GM18868 (cell line): ENCODE results near the gene LRRC15.
A peak's percentile ranks its signal among the peaks of the same experiment; 100 is the strongest.

Source experiments
- ATAC-seq: cut with Tn5 transposase; IDR thresholded peaks from one replicate; pipeline ENCODE4 v1.9.1; 2021; ENCODE audit warnings: mild to moderate bottlenecking, moderate library complexity; ENCODE audit not compliant: unreplicated experiment

LRRC15 gene

DNA sequence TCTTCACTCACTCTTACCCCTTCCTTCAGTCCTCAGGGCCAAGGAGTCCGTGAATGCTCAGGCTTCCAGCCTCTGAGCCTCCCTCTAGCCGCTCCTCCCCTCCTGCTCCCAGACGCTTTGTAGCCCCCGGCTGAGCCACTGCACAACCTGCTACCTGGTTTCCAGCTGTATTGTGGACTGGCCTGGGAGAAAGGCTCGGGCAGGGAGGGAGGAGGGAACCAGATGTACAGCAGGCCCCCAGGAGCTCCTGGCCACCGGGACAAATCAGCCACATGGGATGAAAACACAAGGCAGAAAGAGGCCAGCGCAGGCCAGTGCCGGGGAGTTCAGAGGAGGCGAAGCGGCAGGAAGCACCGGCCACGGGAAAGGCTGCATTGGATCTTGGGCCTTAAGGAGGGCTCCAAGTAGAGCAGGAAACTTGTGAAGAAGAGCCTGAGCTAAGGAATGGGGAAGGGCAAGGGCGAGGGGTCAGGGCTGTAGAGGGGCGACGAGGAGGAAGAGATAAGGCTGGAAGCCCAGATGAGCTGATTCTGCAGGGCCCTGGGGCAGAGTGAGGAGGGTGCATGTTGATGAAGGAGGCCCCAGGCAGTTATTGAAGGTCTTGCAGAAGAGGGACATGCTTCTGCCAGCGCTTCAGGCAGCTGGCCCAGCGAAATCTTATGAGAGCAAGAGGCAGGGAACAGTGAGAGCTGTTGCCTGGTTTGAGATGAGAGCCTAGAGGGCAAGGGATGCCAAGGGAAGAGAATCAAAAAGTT, 32.8 kb downstream of the LRRC15 start:
- no peak for ATAC-seq

- ATAC-seq = no peak
Measured at GRCh38 chr3:194333981-194334320, 35.6 kb downstream of the LRRC15 start.

DNA sequence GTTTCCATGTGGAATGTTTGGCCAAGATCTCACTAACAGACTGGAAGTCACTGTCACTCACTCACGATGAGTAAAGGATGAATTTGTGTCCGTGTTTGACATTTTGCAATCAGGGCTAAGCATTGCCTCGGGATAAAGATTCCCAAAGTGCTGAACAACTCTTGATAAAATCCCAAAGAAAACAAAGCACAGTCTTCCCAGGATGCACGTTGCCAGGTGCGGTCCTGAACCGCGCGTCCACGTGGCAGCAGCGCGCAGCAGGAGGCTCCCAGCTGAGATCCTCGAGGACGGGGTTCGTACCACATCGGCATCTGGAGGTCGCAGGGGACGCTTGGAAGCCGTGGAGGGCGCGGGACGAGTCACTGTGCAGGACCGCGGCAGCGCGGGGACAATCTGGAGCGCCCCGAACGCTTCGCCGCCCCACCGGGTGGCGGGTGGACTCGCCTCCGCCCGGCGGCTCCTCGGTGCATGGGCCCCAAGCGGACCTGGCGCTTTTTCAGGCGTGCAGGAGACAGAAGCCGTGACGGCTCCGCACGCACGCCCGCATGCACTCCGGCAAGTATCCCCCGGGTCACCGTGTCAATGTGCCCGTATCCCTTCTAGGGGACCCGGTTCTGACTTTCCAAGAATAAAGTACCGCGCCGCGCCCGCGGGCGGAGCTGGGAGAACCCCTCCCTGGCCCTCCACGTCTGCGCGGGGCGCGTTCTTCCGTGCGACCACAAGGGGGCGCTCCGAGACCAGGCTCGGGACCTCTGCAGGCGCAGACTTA, 36.1 kb downstream of the LRRC15 start:
- peak; percentile 94 for ATAC-seq

DNA sequence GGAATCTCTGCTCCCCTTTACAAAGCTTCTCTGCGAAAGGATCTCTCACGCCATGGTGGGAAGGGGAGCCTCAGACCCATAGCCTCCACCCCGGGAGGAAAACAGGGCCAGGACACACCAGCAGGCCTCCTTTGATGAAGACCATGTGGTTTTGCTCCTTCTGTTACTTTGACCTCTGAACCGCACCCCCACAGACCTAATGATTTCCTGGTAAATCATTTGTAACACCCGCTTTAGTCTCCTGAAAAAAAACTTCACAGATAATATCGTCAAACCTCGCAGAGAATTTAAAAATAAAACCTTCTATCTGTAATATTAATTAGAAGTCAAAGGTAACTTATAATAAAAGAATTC, 36.7 kb downstream of the LRRC15 start:
- ATAC-seq = no peak

DNA sequence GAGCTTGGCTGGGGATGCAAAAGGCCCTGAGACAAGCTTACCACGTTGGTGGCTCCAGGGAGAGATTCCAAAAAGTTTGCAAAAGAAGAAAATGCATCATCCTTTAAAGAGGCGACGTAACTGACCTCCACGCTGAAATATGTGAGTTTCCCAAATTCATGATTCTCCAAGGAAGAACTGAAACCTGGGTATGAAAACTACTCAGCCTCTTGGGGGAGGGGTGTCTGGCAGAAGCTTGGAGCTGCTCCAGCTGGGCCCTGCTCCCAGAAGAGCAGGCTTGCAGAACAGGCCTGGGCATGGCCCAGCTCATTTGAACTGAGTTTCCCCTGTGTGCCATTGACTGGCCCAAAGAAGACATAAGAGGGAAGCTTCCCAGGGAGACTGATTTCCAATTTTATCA, 39.0 kb downstream of the LRRC15 start:
- no peak for ATAC-seq

GRCh38 chr3:194330160-194330559, 39.4 kb downstream of the LRRC15 start:
- ATAC-seq = no peak

DNA sequence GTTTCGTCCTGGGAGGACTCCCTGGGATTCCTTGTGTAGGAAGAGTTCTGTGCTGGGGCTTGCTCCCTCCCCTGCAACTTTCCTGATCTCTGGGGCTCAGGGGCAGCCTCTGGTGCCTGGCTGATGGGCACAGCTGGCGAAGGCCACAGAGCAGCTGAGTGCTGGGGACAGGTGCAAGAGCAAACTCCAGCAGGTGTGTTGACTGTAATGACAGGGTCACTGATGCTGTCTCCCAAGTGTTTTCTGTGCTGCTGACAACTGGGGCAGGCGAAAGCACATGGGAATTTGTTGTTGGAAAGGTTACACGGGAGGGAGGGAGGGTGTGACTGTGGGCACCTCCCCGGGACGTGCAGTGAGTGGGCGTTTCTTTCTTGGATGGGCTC, 40.0 kb downstream of the LRRC15 start:
- no peak for ATAC-seq

- ATAC-seq = no peak
Measured at GRCh38 chr3:194328942-194329582, 40.5 kb downstream of the LRRC15 start.

DNA sequence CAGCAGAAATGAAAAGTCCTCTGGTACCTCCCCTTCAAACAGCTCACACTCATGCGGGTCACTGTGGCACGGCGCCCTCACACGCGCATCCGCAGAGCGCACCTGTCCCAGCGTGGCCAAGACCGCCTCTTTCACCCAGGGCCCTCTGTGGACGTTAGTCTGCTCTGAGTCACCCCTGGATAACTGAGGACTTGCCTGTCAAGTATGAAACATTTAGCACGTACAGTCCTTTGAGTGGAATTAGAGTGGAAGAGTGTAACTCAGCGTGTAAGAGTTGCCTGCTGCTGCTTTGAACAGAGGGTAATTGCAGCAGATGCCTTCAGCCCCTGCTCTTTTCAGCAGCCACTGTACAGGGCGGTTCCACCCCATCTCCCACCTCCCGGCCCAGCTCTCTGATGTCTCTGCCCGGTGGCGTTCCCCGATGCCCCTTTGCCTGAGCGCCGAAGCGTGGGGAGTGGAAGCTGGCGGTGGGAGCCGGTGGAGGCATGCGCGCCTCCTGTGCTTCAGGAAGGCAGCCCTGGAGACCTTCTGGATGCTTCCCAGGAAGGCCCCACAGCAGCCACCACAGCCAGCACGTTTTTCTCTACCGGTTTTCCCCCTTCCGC, 41.4 kb downstream of the LRRC15 start:
- no peak for ATAC-seq

DNA sequence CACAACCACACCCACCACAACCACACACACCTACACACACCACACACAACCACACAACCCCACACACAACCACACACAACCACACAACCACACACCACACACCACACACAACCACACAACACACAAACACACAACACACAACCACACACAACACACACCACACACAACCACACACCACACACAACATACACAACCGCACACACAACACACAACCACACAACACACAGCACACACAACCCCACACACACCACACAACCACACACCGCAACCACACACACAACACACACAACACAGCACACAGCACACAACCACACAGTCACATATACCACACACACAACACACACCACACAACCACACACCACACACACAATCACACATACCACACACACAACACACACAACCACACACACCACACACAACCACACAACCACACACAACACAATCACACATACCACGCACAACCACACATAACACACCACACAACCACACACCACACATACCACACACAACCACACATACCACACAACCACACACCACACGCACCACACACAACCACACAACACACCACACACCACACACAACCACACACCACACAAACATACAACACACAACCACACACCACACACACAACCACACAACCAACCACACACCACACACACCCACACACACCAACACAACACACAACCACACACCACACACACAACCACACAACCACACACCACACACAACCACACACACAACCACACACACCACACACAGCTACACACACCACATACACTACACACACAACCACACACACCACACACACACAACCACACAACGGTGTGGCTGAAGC, 42.1 kb downstream of the LRRC15 start:
- ATAC-seq = no peak

DNA sequence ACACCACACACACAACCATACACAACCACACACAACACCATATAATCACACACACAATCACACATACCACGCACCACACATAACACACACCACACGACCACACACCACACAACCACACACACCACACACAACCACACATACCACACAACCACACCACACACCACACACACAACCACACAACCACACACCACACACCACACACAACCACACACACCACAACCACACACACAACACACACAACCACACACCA, 42.6 kb downstream of the LRRC15 start:
- ATAC-seq = no peak

GRCh38 chr3:194326192-194326967, 43.2 kb downstream of the LRRC15 start:
- ATAC-seq = no peak

- no peak for ATAC-seq
Measured at GRCh38 chr3:194325424-194326153, 44.0 kb downstream of the LRRC15 start.

- ATAC-seq = no peak
Measured at GRCh38 chr3:194324823-194325327, 44.7 kb downstream of the LRRC15 start.

GRCh38 chr3:194323785-194324735, 45.5 kb downstream of the LRRC15 start:
- ATAC-seq = peak; percentile 77

DNA sequence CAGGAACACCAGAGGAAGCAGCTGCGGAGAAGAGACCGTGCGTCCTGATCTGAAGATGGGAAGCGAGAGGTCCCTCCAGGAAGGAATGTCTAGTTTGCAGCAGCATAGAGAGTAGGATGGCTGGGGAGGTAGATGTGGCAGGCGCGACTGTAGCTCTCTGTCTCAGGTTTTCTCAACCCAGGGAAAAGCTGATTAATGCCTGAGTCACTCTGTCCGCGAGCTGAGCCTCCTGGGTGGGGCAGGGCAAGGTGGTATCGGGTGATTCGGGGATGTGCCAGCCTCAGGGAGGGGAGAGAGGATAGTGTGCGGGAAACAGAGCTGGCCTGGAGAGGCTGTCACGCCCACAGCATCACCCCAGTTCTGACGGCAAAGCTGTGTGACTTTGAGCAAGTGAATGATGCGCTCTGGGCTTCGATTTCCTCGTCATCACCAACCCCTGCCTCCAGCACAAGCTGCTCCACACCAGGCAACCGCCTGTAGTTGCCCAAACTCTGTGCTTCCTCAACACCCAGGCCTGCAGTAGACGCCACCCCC, 46.8 kb downstream of the LRRC15 start:
- ATAC-seq = no peak

GRCh38 chr3:194321693-194322640, 47.6 kb downstream of the LRRC15 start:
- no peak for ATAC-seq
